NCI-H510A treated with DMSO at 0.1 percent for 48 hours (cell line): ENCODE measurements around the gene PCDHB11.
A peak's percentile ranks its signal among the peaks of the same experiment; 100 is the strongest.
"Not testable (repeated sequence)": the region's sequence is repeated elsewhere in the genome, so short reads cannot be mapped to it uniquely, and the experiment has no call there.

Experiments
- DNase-seq: peaks from one replicate; lab custom pipeline; 2025; lab: John Stamatoyannopoulos, UW

PCDHB11 gene

GRCh38 chr5:141186897-141187512 is 12.4 kb upstream of the PCDHB11 start, which contains the start of gene PCDHB9:
Gene PCDHB9, plus strand, starts transcription at chr5:141187161. Its CDS starts 158 bp downstream, at chr5:141187319.
- no peak for DNase-seq

- DNase-seq: not testable (repeated sequence)
Measured at GRCh38 chr5:141188682-141189081, 10.7 kb upstream of the PCDHB11 start.

- DNase-seq: not testable (repeated sequence)
Measured at GRCh38 chr5:141189131-141189530, 10.3 kb upstream of the PCDHB11 start.

- DNase-seq: no peak
Measured at GRCh38 chr5:141192110-141192725, 7.2 kb upstream of the PCDHB11 start, which contains the start of gene PCDHB10. Gene PCDHB10, plus strand, starts transcription at chr5:141192353. Its CDS starts 200 bp downstream, at chr5:141192553.

- not testable (repeated sequence) for DNase-seq
Measured at GRCh38 chr5:141194332-141194731, 5.1 kb upstream of the PCDHB11 start.

- no peak for DNase-seq
Measured at GRCh38 chr5:141196363-141196762, 3.1 kb upstream of the PCDHB11 start.

GRCh38 chr5:141201126-141201525 is 1.7 kb downstream of the PCDHB11 start:
- not testable (repeated sequence) for DNase-seq

GRCh38 chr5:141201646-141202045 is 2.2 kb downstream of the PCDHB11 start:
- not testable (repeated sequence) for DNase-seq

GRCh38 chr5:141208478-141208877 is 9.1 kb downstream of the PCDHB11 start, which contains the start of gene PCDHB12:
Gene PCDHB12, plus strand, starts transcription at chr5:141208719. Its CDS starts 189 bp downstream, at chr5:141208908.
- DNase-seq: no peak

- not testable (repeated sequence) for DNase-seq
Measured at GRCh38 chr5:141210281-141210680, 10.9 kb downstream of the PCDHB11 start.

- not testable (repeated sequence) for DNase-seq
Measured at GRCh38 chr5:141210849-141211248, 11.4 kb downstream of the PCDHB11 start.

GRCh38 chr5:141213656-141214339 is 14.4 kb downstream of the PCDHB11 start, which contains the start of gene PCDHB13:
Gene PCDHB13, plus strand, starts transcription at chr5:141213919. Its CDS starts 205 bp downstream, at chr5:141214124.
- peak; percentile 50 for DNase-seq

GRCh38 chr5:141214583-141214982 is 15.2 kb downstream of the PCDHB11 start:
- not testable (repeated sequence) for DNase-seq

GRCh38 chr5:141215504-141215903 is 16.1 kb downstream of the PCDHB11 start:
- DNase-seq: not testable (repeated sequence)

GRCh38 chr5:141216035-141216434 is 16.6 kb downstream of the PCDHB11 start:
- DNase-seq: not testable (repeated sequence)

GRCh38 chr5:141223112-141223783 is 23.8 kb downstream of the PCDHB11 start, which contains the start of gene PCDHB14:
Gene PCDHB14, plus strand, starts transcription at chr5:141223343. Its CDS starts 163 bp downstream, at chr5:141223506.
- DNase-seq: no peak

GRCh38 chr5:141224844-141225243 is 25.4 kb downstream of the PCDHB11 start:
- DNase-seq: not testable (repeated sequence)

- DNase-seq: not testable (repeated sequence)
Measured at GRCh38 chr5:141225421-141225820, 26.0 kb downstream of the PCDHB11 start.

GRCh38 chr5:141234109-141234667 is 34.8 kb downstream of the PCDHB11 start:
- no peak for DNase-seq

- DNase-seq: not testable (repeated sequence)
Measured at GRCh38 chr5:141235922-141236321, 36.5 kb downstream of the PCDHB11 start.

- no peak for DNase-seq
Measured at GRCh38 chr5:141236516-141237313, 37.3 kb downstream of the PCDHB11 start.
